H1 (cell line): ENCODE measurements around the gene FGF18. TPM values are rescaled to one million over a fixed set of nuclear protein-coding genes. Genes with fewer than 3 reads are reported as not detected.

ENCODE experiments used
- CBX8 ChIP-seq: fragments of 300-800, 300-1000 bp; sonication (generic); IDR thresholded peaks from 2 replicates; pipeline ENCODE4 v1.7.1; 2016; ENCODE audit warnings: low read depth, low read length, borderline replicate concordance
- POLR2AphosphoS5 ChIP-seq: IDR thresholded peaks from 2 replicates; pipeline ENCODE4 v1.6.1; 2011; ENCODE audit warnings: low read depth, low read length
- POU5F1 ChIP-seq: IDR thresholded peaks from 2 replicates; pipeline ENCODE4 v1.6.1; 2011; ENCODE audit warnings: low read depth, mild to moderate bottlenecking, low read length, moderate library complexity
- RFX5 ChIP-seq: IDR thresholded peaks from 2 replicates; pipeline ENCODE4 v1.6.1; 2011; ENCODE audit warnings: low read depth, low read length, improper control_type of control experiment, borderline replicate concordance
- SIX5 ChIP-seq: IDR thresholded peaks from 2 replicates; pipeline ENCODE4 v1.6.1; 2011; ENCODE audit warnings: mild to moderate bottlenecking, low read depth, low read length
- polyA plus RNA-seq, 7 experiments: library from polyadenylated mRNA; depleted of rRNA in 3 of 7; stranded (reverse) in 5 of 7; unstranded in 2 of 7; fragments of >200 nt in 5 of 7; fragments of 200-250 nt in 2 of 7; gene quantifications; 1 replicate in 5 of 7; 2 replicates in 1 of 7; 4 replicates in 1 of 7; pipeline versions ENCODE4 v1.2.1 to v1.2.3, GENCODE V29; 2011 to 2013; ENCODE audit warnings: missing spikeins in 2 of 7, mixed read lengths in 2 of 7
- total RNA-seq: library from RNA; stranded (reverse); fragmentation: NEBNext Ultra II Directional; extraction: Animal tissue kit (Norgen Biotek cat#: 25700); gene quantifications from 2 replicates; pipeline ENCODE4 v1.2.1, GENCODE V29; 2021
- TF ChIP-seq, protein P1 (sequence below): IDR thresholded peaks from 2 replicates; pipeline ENCODE4 v1.6.1; 2011; ENCODE audit warnings: low read length, improper control_type of control experiment

FGF18 gene
- total and polyA plus RNA-seq, 2 of the 8 experiments (the other 6 are each of a cell fraction or from before 2014, with no cell fraction given) = 0.54 to 1.3 TPM

DNA sequence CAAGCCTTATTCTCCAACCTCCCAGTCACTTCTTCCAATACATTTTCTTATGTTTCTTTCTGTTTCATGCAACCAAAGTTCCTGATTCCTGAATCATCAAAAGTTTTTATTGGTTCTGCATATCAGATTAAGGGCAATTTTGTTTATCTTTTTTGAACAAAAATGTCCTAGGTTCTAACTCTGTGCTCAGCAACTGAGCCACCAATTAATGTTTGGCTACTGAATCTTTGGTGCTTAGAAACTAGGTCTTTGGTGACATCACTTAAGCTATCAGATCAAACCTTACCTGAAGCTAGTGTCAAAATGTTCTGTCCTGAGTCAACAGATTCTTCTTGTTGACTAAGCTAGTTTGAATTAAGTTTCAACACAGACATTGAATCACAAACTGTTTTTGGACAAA lies 56.1 kb downstream of the FGF18 start (continued):
- TF ChIP-seq, protein P1, sequence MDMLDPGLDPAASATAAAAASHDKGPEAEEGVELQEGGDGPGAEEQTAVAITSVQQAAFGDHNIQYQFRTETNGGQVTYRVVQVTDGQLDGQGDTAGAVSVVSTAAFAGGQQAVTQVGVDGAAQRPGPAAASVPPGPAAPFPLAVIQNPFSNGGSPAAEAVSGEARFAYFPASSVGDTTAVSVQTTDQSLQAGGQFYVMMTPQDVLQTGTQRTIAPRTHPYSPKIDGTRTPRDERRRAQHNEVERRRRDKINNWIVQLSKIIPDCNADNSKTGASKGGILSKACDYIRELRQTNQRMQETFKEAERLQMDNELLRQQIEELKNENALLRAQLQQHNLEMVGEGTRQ = no peak
- TF ChIP-seq POLR2AphosphoS5 = no peak
- TF ChIP-seq CBX8 = no peak
- no peak for TF ChIP-seq POU5F1
- TF ChIP-seq RFX5 = no peak
- TF ChIP-seq SIX5 = no peak
- TF ChIP-seq, all 59 proteins: peak for 0
